HFFc6 (cell line): ENCODE measurements around the gene SLC16A10. TPM values are rescaled to one million over a fixed set of nuclear protein-coding genes. Genes with fewer than 3 reads are reported as not detected.

Experiments
- DNase-seq: peaks from one replicate; pipeline ENCODE4 v3.0.0-alpha.2; 2018
- H3K27ac Mint-ChIP-seq: 2 replicates; pipeline ENCODE4 v1.8.0; 2020; ENCODE audit warnings: mild to moderate bottlenecking, mixed read lengths
- H3K27me3 Mint-ChIP-seq: 2 replicates; pipeline ENCODE4 v1.8.0; 2021; ENCODE audit warnings: mild to moderate bottlenecking, moderate library complexity, mixed read lengths; ENCODE audit not compliant: insufficient read depth
- H3K36me3 Mint-ChIP-seq: 2 replicates; pipeline ENCODE4 v1.8.0; 2021; ENCODE audit warnings: low read depth, mixed read lengths
- H3K4me1 Mint-ChIP-seq: 2 replicates; pipeline ENCODE4 v1.8.0; 2020; ENCODE audit warnings: low read depth, mixed read lengths
- H3K4me3 Mint-ChIP-seq: 2 replicates; pipeline ENCODE4 v1.8.0; 2020; ENCODE audit warnings: mild to moderate bottlenecking, moderate library complexity, mixed read lengths
- H3K9me3 Mint-ChIP-seq: 2 replicates; pipeline ENCODE4 v1.8.0; 2020; ENCODE audit warnings: mild to moderate bottlenecking, mixed read lengths
- CTCF ChIP-seq: fragments of 200-600 bp; sonication (generic); IDR thresholded peaks from 2 replicates; pipeline ENCODE4 v1.5.0; 2021; ENCODE audit warnings: antibody characterized with exemption, mild to moderate bottlenecking
- total RNA-seq, 6 experiments: library from RNA; stranded (reverse); fragmentation: NEBNext Ultra II Directional; extraction: Animal tissue kit (Norgen Biotek cat#: 25700); gene quantifications; 2 replicates in 1 of 6; 3 replicates in 5 of 6; pipeline ENCODE4 v1.2.3, GENCODE V29; 2021

Gene SLC16A10
- total RNA-seq, 6 experiments from 2014 or later: not detected

- TF ChIP-seq CTCF: no peak
- Mint-ChIP-seq H3K4me1 (peaks cover 5% of the 10 kb centered on the region), H3K36me3 (no peaks in the 10 kb centered on the region), H3K4me3 (no peak overlapping the region), H3K9me3 (no peaks in the 10 kb centered on the region), H3K27ac (no peak overlapping the region), H3K27me3 (no peaks in the 10 kb centered on the region)
- DNase-seq: no peak
Measured at GRCh38 chr6:111215131-111215530, 127.8 kb downstream of the SLC16A10 start.

GRCh38 chr6:111219785-111220184 is 132.5 kb downstream of the SLC16A10 start:
- Mint-ChIP-seq H3K27me3 (no peaks in the 10 kb centered on the region), H3K4me3 (no peak overlapping the region), H3K27ac (no peak overlapping the region), H3K4me1 (peaks cover 6% of the 10 kb centered on the region; the same call in 1 of the 2 replicates), H3K36me3 (no peaks in the 10 kb centered on the region), H3K9me3 (no peaks in the 10 kb centered on the region)
- no peak for DNase-seq
- TF ChIP-seq CTCF: no peak

DNA sequence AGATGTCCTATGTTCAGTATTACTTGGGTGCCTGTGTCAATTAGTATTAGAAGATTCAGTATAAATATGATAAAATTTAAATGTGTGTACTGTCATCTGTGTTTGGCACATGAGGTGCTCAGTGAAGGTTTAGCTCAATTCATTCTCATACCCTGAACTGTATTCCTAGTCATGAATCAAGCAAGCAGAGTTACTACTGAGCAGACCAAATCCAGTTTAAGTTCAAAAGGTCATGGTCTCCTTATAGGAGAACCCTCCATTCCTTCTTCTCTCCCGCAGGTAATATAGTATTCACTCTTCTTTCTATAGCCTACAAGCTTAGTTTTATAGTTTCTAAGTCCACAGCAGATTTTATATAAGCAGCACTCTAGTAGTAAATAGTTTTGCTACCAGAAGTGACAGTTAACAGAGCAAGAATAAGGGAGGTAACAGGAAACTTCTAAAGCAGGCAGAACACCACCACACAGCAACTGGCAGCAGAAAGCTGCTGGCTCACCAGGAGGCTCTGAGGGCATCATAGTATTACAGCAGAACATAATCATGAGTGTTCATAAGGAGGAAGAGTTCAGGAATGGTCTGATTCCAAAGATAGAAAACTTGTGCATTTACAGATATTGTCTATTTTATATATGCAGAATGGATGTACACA is 133.2 kb downstream of the SLC16A10 start:
- no peak for TF ChIP-seq CTCF
- peaks cover 6% of the 10 kb centered on the region; the same call in 1 of the 2 replicates for H3K4me1 Mint-ChIP-seq
- H3K4me3 Mint-ChIP-seq: no peak overlapping the region
- H3K9me3 Mint-ChIP-seq: no peaks in the 10 kb centered on the region
- no peak for DNase-seq
- no peak overlapping the region for H3K27ac Mint-ChIP-seq
- peaks cover 2% of the 10 kb centered on the region; the same call in 1 of the 2 replicates for H3K27me3 Mint-ChIP-seq
- no peaks in the 10 kb centered on the region for H3K36me3 Mint-ChIP-seq

DNA sequence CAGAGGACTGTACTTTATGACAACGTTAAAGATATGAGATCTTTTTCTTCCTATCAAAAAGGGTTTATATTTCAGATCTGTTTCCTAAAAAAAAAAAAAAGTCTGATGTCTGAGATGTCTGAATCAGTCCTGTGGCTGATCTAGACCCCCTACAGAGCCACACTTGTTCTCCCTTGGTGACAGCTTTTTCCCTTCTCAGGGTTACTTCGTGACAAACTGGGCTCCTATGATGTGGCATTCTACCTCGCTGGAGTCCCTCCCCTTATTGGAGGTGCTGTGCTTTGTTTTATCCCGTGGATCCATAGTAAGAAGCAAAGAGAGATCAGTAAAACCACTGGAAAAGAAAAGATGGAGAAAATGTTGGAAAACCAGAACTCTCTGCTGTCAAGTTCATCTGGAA is 134.5 kb downstream of the SLC16A10 start:
- H3K4me1 Mint-ChIP-seq: peaks cover 11% of the 10 kb centered on the region
- TF ChIP-seq CTCF: no peak
- no peaks in the 10 kb centered on the region for H3K9me3 Mint-ChIP-seq
- DNase-seq: no peak
- peaks cover 2% of the 10 kb centered on the region; the same call in 1 of the 2 replicates for H3K27me3 Mint-ChIP-seq
- H3K27ac Mint-ChIP-seq: no peak overlapping the region
- H3K36me3 Mint-ChIP-seq: no peaks in the 10 kb centered on the region
- no peak overlapping the region for H3K4me3 Mint-ChIP-seq

- H3K27me3 Mint-ChIP-seq: peaks cover 2% of the 10 kb centered on the region
- DNase-seq: no peak
- TF ChIP-seq CTCF: no peak
- H3K27ac Mint-ChIP-seq: no peak overlapping the region
- H3K4me3 Mint-ChIP-seq: no peak overlapping the region
- H3K36me3 Mint-ChIP-seq: no peaks in the 10 kb centered on the region
- H3K9me3 Mint-ChIP-seq: no peaks in the 10 kb centered on the region
- peaks cover 17% of the 10 kb centered on the region for H3K4me1 Mint-ChIP-seq
Measured at GRCh38 chr6:111222341-111222740, 135.0 kb downstream of the SLC16A10 start.
